Smooth muscle cell (in vitro differentiated cells): ENCODE results near the gene CPN2. TPM values are rescaled to one million over a fixed set of nuclear protein-coding genes. Genes with fewer than 3 reads are reported as not detected.
A peak's percentile ranks its signal among the peaks of the same experiment; 100 is the strongest.

Experiments
- DNase-seq: peaks from one replicate; lab custom pipeline; 2025; ENCODE audit not compliant: unreplicated experiment; lab: John Stamatoyannopoulos, UW
- H2AFZ ChIP-seq: fragments of 200-600 bp; sonication (generic); 2 replicates; pipeline ENCODE4 v1.6.0; 2016; ENCODE audit warnings: antibody characterized with exemption, low read depth, mild to moderate bottlenecking
- H3F3A ChIP-seq: fragments of 200-600 bp; sonication (generic); 2 replicates; pipeline ENCODE4 v1.6.0; 2017; ENCODE audit warnings: antibody characterized with exemption, low read depth
- H3K27ac ChIP-seq: fragments of 200-600 bp; sonication (generic); 2 replicates; pipeline ENCODE4 v1.5.1; 2016; ENCODE audit warnings: low read depth, mild to moderate bottlenecking
- H3K27me3 ChIP-seq: fragments of 200-600 bp; sonication (generic); 2 replicates; pipeline ENCODE4 v1.6.1; 2016; ENCODE audit warnings: low read depth, mild to moderate bottlenecking
- H3K36me3 ChIP-seq: fragments of 200-600 bp; sonication (generic); 2 replicates; pipeline ENCODE4 v1.5.1; 2016; ENCODE audit warnings: low read depth
- H3K4me1 ChIP-seq: fragments of 200-600 bp; sonication (generic); 2 replicates; pipeline ENCODE4 v1.5.1; 2016; ENCODE audit warnings: low read depth
- H3K4me2 ChIP-seq: fragments of 200-600 bp; sonication (generic); 2 replicates; pipeline ENCODE4 v1.6.0; 2016; ENCODE audit warnings: mild to moderate bottlenecking
- H3K4me3 ChIP-seq: fragments of 200-600 bp; sonication (generic); 2 replicates; pipeline ENCODE4 v1.5.1; 2016; ENCODE audit warnings: mild to moderate bottlenecking
- H3K79me2 ChIP-seq: fragments of 200-600 bp; sonication (generic); 2 replicates; pipeline ENCODE4 v1.6.0; 2016; ENCODE audit warnings: low read depth, mild to moderate bottlenecking
- H3K9ac ChIP-seq: fragments of 200-600 bp; sonication (generic); 2 replicates; pipeline ENCODE4 v1.6.0; 2016; ENCODE audit warnings: low read depth
- H3K9me3 ChIP-seq: fragments of 200-600 bp; sonication (generic); replicated peaks from 2 replicates; pipeline ENCODE4 v1.5.1; 2016; ENCODE audit warnings: low read depth
- H4K20me1 ChIP-seq: fragments of 200-600 bp; sonication (generic); 2 replicates; pipeline ENCODE4 v1.6.0; 2016; ENCODE audit warnings: low read depth
- WGBS: methylation state at CpG from one replicate; pipeline ENCODE4 v1.1.7; 2016; ENCODE audit warnings: low lambda C conversion rate; 5-methylcytosine and 5-hydroxymethylcytosine counted together
- polyA plus RNA-seq: library from polyadenylated mRNA; unstranded; fragments of >200 nt; fragmentation: Nextera tagmentation; extraction: Ambion mirVana; gene quantifications from 2 replicates; pipeline ENCODE4 v1.2.1, GENCODE V29; 2016
- total RNA-seq: library from RNA; depleted of rRNA; stranded (reverse); fragments of >200 nt; gene quantifications from 2 replicates; pipeline ENCODE4 v1.2.3, GENCODE V29; 2014
- TF ChIP-seq, protein P1 (sequence below): fragments of 200-600 bp; sonication (generic); IDR thresholded peaks from 2 replicates; pipeline ENCODE4 v1.5.1; 2017; ENCODE audit warnings: borderline replicate concordance, mild to moderate bottlenecking, antibody characterized with exemption; ENCODE audit not compliant: insufficient read depth, poor library complexity, severe bottlenecking

The CPN2 gene
- total and polyA plus RNA-seq, 2 experiments from 2014 or later = 0.13 TPM; not detected in 1

DNA sequence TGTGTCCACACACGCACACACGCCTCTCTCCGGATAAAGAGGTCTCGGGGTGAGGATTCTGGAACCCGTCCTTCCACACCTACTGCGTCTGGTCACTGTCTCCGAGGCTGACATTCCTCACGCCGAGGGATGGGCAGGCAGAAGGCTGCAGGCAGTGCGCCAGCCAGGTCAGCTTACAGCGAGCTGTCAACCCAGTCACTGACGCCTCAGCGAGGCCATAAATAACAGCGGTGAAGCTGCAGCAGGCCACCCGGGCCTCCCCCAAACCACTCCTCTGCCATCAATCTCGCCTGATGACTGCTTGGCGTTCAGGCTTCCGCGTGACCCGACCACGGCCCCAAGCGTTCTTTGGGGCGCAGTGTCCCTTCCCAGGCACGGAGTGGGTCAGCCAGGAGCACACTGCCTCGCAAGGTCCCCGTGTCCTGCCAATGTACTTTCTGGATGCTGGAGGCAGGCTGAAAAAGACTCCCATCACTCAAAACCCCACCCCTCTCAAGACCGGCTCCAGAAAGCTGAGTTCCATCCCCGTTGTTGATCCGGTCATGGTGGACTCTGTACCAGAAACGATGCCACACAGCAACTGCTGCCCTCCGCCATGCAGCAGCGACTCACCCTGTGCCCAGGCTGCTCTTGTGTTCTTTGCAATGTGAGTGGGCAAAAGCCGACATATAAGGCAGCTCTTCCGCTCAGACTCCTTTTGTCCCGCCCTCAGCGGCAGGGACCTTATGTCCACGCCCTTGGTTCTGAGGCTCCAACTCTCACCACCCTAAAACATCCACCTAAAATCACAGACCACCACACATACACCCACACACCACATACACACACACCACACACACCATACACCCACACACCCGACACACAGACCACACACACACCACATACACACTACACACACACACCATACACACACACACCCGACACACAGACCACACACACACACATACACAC, 27.1 kb downstream of the CPN2 start:
- WGBS = 19% methylated on average over 39 of the region's 39 CpGs
- peak overlapping the region; percentile 80 for H3K4me2 ChIP-seq
- no peaks in the 10 kb centered on the region for H3K9me3 ChIP-seq
- no peaks in the 10 kb centered on the region for H3K4me1 ChIP-seq
- no peak overlapping the region for H3K9ac ChIP-seq
- peaks cover 14% of the 10 kb centered on the region for H3F3A ChIP-seq
- no peaks in the 10 kb centered on the region for H3K36me3 ChIP-seq
- peak overlapping the region; percentile 35 for H2AFZ ChIP-seq
- no peaks in the 10 kb centered on the region for H4K20me1 ChIP-seq
- TF ChIP-seq, protein P1, sequence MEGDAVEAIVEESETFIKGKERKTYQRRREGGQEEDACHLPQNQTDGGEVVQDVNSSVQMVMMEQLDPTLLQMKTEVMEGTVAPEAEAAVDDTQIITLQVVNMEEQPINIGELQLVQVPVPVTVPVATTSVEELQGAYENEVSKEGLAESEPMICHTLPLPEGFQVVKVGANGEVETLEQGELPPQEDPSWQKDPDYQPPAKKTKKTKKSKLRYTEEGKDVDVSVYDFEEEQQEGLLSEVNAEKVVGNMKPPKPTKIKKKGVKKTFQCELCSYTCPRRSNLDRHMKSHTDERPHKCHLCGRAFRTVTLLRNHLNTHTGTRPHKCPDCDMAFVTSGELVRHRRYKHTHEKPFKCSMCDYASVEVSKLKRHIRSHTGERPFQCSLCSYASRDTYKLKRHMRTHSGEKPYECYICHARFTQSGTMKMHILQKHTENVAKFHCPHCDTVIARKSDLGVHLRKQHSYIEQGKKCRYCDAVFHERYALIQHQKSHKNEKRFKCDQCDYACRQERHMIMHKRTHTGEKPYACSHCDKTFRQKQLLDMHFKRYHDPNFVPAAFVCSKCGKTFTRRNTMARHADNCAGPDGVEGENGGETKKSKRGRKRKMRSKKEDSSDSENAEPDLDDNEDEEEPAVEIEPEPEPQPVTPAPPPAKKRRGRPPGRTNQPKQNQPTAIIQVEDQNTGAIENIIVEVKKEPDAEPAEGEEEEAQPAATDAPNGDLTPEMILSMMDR = no peak
- H3K27me3 ChIP-seq = peaks cover 3% of the 10 kb centered on the region
- H3K4me3 ChIP-seq = peak overlapping the region; percentile 30
- H3K27ac ChIP-seq = peak overlapping the region; percentile 48
- H3K79me2 ChIP-seq = no peaks in the 10 kb centered on the region
- no peak for DNase-seq

DNA sequence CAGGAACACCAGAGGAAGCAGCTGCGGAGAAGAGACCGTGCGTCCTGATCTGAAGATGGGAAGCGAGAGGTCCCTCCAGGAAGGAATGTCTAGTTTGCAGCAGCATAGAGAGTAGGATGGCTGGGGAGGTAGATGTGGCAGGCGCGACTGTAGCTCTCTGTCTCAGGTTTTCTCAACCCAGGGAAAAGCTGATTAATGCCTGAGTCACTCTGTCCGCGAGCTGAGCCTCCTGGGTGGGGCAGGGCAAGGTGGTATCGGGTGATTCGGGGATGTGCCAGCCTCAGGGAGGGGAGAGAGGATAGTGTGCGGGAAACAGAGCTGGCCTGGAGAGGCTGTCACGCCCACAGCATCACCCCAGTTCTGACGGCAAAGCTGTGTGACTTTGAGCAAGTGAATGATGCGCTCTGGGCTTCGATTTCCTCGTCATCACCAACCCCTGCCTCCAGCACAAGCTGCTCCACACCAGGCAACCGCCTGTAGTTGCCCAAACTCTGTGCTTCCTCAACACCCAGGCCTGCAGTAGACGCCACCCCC, 28.4 kb downstream of the CPN2 start:
- Histone ChIP-seq H3K4me3 (no peak overlapping the region), H3K4me2 (peak overlapping the region; percentile 8), H3K27ac (peak overlapping the region; percentile 48), H3K9ac (no peak overlapping the region), H3K27me3 (peaks cover 3% of the 10 kb centered on the region), H3K4me1 (no peaks in the 10 kb centered on the region), H3K79me2 (no peaks in the 10 kb centered on the region), H2AFZ (no peak overlapping the region), H3K9me3 (no peaks in the 10 kb centered on the region), H4K20me1 (no peaks in the 10 kb centered on the region), H3K36me3 (no peaks in the 10 kb centered on the region), H3F3A (peaks cover 14% of the 10 kb centered on the region)
- DNase-seq = no peak
- TF ChIP-seq, protein P1 = no peak
- 57% methylated on average over 18 of the region's 18 CpGs for WGBS

DNA sequence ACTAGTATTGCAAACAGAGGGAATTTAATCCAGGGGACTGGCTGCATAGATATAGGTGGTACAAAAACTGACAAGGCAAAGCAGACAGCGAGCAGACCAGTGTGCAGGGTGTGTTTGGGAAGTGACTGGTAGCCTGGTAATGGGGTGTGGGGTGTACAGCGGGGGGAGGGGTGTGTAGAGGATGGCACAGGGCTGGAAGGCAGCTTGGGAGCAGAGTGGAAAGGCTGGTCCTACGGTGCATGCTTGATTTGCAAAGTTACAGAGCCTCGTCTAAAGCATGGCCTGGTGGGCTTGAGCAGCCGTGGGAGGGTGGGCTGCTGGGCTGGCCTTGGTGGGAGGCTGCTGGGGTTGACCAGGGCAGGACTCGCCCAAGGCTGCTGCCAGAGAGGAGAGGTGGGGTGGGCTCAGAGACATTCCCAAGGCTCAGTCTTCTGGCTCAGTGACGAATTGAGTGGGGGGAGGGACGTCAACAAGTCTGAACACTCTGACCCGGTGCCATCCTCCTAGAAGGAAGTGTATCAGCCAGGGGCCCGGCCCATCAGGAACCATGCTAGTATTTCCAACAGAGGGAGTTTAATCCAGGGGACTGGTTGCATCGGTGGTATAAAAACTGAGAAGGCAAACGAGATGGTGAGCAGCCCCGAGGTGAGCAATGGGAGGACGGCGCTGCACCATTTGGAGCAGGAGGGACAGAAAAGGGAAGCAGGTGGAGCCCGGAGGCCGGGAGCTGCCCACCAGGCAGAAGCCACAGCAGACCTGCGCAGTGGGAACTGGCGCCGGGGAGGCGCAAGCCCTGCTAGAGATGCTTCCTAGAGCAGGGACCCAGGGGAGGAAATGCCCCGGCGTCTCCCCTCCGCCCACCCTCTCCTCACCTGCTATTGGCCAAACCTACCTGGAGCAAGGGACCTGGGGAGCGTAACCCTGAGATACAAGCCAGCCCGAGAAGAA, 29.2 kb downstream of the CPN2 start:
- H3K27me3 ChIP-seq = peaks cover 10% of the 10 kb centered on the region
- H4K20me1 ChIP-seq = no peaks in the 10 kb centered on the region
- H3F3A ChIP-seq = peaks cover 10% of the 10 kb centered on the region
- no peak overlapping the region for H3K27ac ChIP-seq
- H3K9ac ChIP-seq = no peak overlapping the region
- H3K4me2 ChIP-seq = peak overlapping the region; percentile 8
- H3K79me2 ChIP-seq = no peaks in the 10 kb centered on the region
- WGBS = 92% methylated on average over 24 of the region's 26 CpGs
- H3K36me3 ChIP-seq = no peaks in the 10 kb centered on the region
- H3K9me3 ChIP-seq = no peaks in the 10 kb centered on the region
- TF ChIP-seq, protein P1 = no peak
- H2AFZ ChIP-seq = no peak overlapping the region
- no peak overlapping the region for H3K4me3 ChIP-seq
- no peak for DNase-seq
- H3K4me1 ChIP-seq = no peaks in the 10 kb centered on the region
